ENCODE data around the gene OTX1. TPM values are rescaled to one million over a fixed set of nuclear protein-coding genes. Genes with fewer than 3 reads are reported as not detected.
A peak's percentile ranks its signal among the peaks of the same experiment; 100 is the strongest.

Gene OTX1
- total RNA-seq, 2 experiments from 2014 or later: 1.0 to 2.9 TPM

- Histone ChIP-seq H2AFZ (ENCODE audit: low read length) (no peak overlapping the region), H3K27ac (ENCODE audit: low read depth, low read length, poor library complexity, severe bottlenecking) (no peak overlapping the region), H3K4me3 (ENCODE audit: low read depth, low read length, poor library complexity, severe bottlenecking) (no peak overlapping the region), H3K9me3 (ENCODE audit: low read length) (no peaks in the 10 kb centered on the region), H3K36me3 (ENCODE audit: insufficient read depth, low read length) (no peaks in the 10 kb centered on the region), H3K4me1 (ENCODE audit: insufficient read depth, low read length, poor library complexity, severe bottlenecking) (no peaks in the 10 kb centered on the region), H3K4me2 (ENCODE audit: low read length) (no peak overlapping the region), H3K9me2 (ENCODE audit: insufficient read depth, low read length) (no peaks in the 10 kb centered on the region), H4K20me1 (ENCODE audit: insufficient read depth, low read length) (no peaks in the 10 kb centered on the region), H3K79me2 (ENCODE audit: insufficient read depth, low read depth, low read length) (no peaks in the 10 kb centered on the region)
- POLR2A ChIA-PET: interaction anchor here (1.1 to 1.4 kb wide), 2 partner anchors 9 to 11 kb away, joined by 3 read pairs; no protein-coding TSS in a partner anchor
- BruUV-seq (replicated peaks): no TSS peak
- no peak for TF ChIP-seq EZH2phosphoT487 (IDR thresholded peaks at IDR 0.05; ENCODE audit: borderline replicate concordance, low read depth, low read length)
- TF ChIP-seq CTCF (conservative IDR thresholded peaks at IDR 0.05; ENCODE audit: low read length): peak; percentile 69
- CTCF ChIA-PET (ENCODE audit: unreplicated experiment): no interaction called here
- intact Hi-C loops (cut with micrococcal nuclease; ENCODE audit: unreplicated experiment): no loop called here
- peak; percentile 33 for DNase-seq (ENCODE audit: low spot score)
Observed at GRCh38 chr2:63023444-63023843, 27.2 kb upstream of the OTX1 start.

- H3K27ac ChIP-seq (ENCODE audit: low read depth, low read length, poor library complexity, severe bottlenecking): no peak overlapping the region
- no peaks in the 10 kb centered on the region for H3K36me3 ChIP-seq (ENCODE audit: insufficient read depth, low read length)
- no peaks in the 10 kb centered on the region for H3K79me2 ChIP-seq (ENCODE audit: insufficient read depth, low read depth, low read length)
- BruUV-seq (replicated peaks): no TSS peak
- H3K9me3 ChIP-seq (ENCODE audit: low read length): no peaks in the 10 kb centered on the region
- ChIA-PET CTCF (ENCODE audit: unreplicated experiment) (no interaction called here), POLR2A (no interaction called here)
- no peaks in the 10 kb centered on the region for H3K4me1 ChIP-seq (ENCODE audit: insufficient read depth, low read length, poor library complexity, severe bottlenecking)
- no peaks in the 10 kb centered on the region for H3K9me2 ChIP-seq (ENCODE audit: insufficient read depth, low read length)
- no peak overlapping the region for H2AFZ ChIP-seq (ENCODE audit: low read length)
- no peak overlapping the region for H3K4me2 ChIP-seq (ENCODE audit: low read length)
- H4K20me1 ChIP-seq (ENCODE audit: insufficient read depth, low read length): no peaks in the 10 kb centered on the region
- intact Hi-C loops (cut with micrococcal nuclease; ENCODE audit: unreplicated experiment): no loop called here
- no peak overlapping the region for H3K4me3 ChIP-seq (ENCODE audit: low read depth, low read length, poor library complexity, severe bottlenecking)
- DNase-seq (ENCODE audit: low spot score): no peak
- TF ChIP-seq EZH2phosphoT487 (IDR thresholded peaks at IDR 0.05; ENCODE audit: borderline replicate concordance, low read depth, low read length) (no peak), CTCF (conservative IDR thresholded peaks at IDR 0.05; ENCODE audit: low read length) (no peak)
Observed at GRCh38 chr2:63027220-63027619, 23.4 kb upstream of the OTX1 start.

GRCh38 chr2:63029058-63029457 is 21.6 kb upstream of the OTX1 start:
- no peaks in the 10 kb centered on the region for H3K36me3 ChIP-seq (ENCODE audit: insufficient read depth, low read length)
- no peak for DNase-seq (ENCODE audit: low spot score)
- no TSS peak for BruUV-seq (replicated peaks)
- no peaks in the 10 kb centered on the region for H3K4me1 ChIP-seq (ENCODE audit: insufficient read depth, low read length, poor library complexity, severe bottlenecking)
- H3K27ac ChIP-seq (ENCODE audit: low read depth, low read length, poor library complexity, severe bottlenecking): no peak overlapping the region
- no peaks in the 10 kb centered on the region for H3K79me2 ChIP-seq (ENCODE audit: insufficient read depth, low read depth, low read length)
- H2AFZ ChIP-seq (ENCODE audit: low read length): no peak overlapping the region
- CTCF ChIA-PET (ENCODE audit: unreplicated experiment): no interaction called here
- H3K9me2 ChIP-seq (ENCODE audit: insufficient read depth, low read length): no peaks in the 10 kb centered on the region
- H3K9me3 ChIP-seq (ENCODE audit: low read length): no peaks in the 10 kb centered on the region
- TF ChIP-seq CTCF (conservative IDR thresholded peaks at IDR 0.05; ENCODE audit: low read length) (no peak), EZH2phosphoT487 (IDR thresholded peaks at IDR 0.05; ENCODE audit: borderline replicate concordance, low read depth, low read length) (no peak)
- no peak overlapping the region for H3K4me2 ChIP-seq (ENCODE audit: low read length)
- intact Hi-C loops (cut with micrococcal nuclease; ENCODE audit: unreplicated experiment): no loop called here
- POLR2A ChIA-PET: interaction anchor here (0.5 to 0.9 kb wide), 3 partner anchors 10 to 231 kb away, joined by 3 to 5 read pairs (median 5); no protein-coding TSS in a partner anchor
- H4K20me1 ChIP-seq (ENCODE audit: insufficient read depth, low read length): no peaks in the 10 kb centered on the region
- no peak overlapping the region for H3K4me3 ChIP-seq (ENCODE audit: low read depth, low read length, poor library complexity, severe bottlenecking)
